Measurements from ENCODE around the gene HK1.
"Not testable (repeated sequence)": the region's sequence is repeated elsewhere in the genome, so short reads cannot be mapped to it uniquely, and the experiment has no call there.

Gene HK1

GRCh38 chr10:69246581-69247312, 31.5 kb upstream of the HK1 start:
- no peak for DNase-seq (ENCODE audit: low spot score in 2 of 2)
- ATAC-seq, result no peak
- no peaks in the 10 kb centered on the region for H3K36me3 Mint-ChIP-seq
- H3K4me3 Mint-ChIP-seq, result no peak overlapping the region
- H3K4me1 Mint-ChIP-seq, result no peaks in the 10 kb centered on the region
- H3K27ac Mint-ChIP-seq, result no peak overlapping the region
- H3K9me3 Mint-ChIP-seq, result no peaks in the 10 kb centered on the region

GRCh38 chr10:69247313-69247710, 31.0 kb upstream of the HK1 start:
- H3K4me3 Mint-ChIP-seq, result no peak overlapping the region
- no peak overlapping the region for H3K27ac Mint-ChIP-seq
- no peaks in the 10 kb centered on the region for H3K9me3 Mint-ChIP-seq
- ATAC-seq, result no peak
- H3K36me3 Mint-ChIP-seq, result no peaks in the 10 kb centered on the region
- DNase-seq (ENCODE audit: low spot score in 2 of 2), result no peak
- no peaks in the 10 kb centered on the region for H3K4me1 Mint-ChIP-seq

GRCh38 chr10:69248117-69248730, 30.1 kb upstream of the HK1 start:
- ATAC-seq (no peak), DNase-seq (ENCODE audit: low spot score in 2 of 2) (no peak)
- Mint-ChIP-seq H3K36me3 (no peaks in the 10 kb centered on the region), H3K4me3 (no peak overlapping the region), H3K27ac (no peak overlapping the region), H3K9me3 (no peaks in the 10 kb centered on the region), H3K4me1 (no peaks in the 10 kb centered on the region)

- H3K27ac Mint-ChIP-seq, result no peak overlapping the region
- H3K9me3 Mint-ChIP-seq, result no peaks in the 10 kb centered on the region
- ATAC-seq, result no peak
- H3K4me3 Mint-ChIP-seq, result no peak overlapping the region
- H3K36me3 Mint-ChIP-seq, result no peaks in the 10 kb centered on the region
- no peak for DNase-seq (ENCODE audit: low spot score in 2 of 2)
- no peaks in the 10 kb centered on the region for H3K4me1 Mint-ChIP-seq
Observed at GRCh38 chr10:69250041-69250440, 28.3 kb upstream of the HK1 start.

GRCh38 chr10:69251417-69251816, 26.9 kb upstream of the HK1 start:
- not testable (repeated sequence) for H3K4me1 Mint-ChIP-seq; ATAC-seq; DNase-seq (ENCODE audit: low spot score in 2 of 2); H3K9me3 Mint-ChIP-seq; H3K36me3 Mint-ChIP-seq; H3K27ac Mint-ChIP-seq; H3K4me3 Mint-ChIP-seq

GRCh38 chr10:69253171-69253570, 25.1 kb upstream of the HK1 start:
- DNase-seq (ENCODE audit: low spot score in 2 of 2) (no peak), ATAC-seq (no peak)
- no peaks in the 10 kb centered on the region for H3K36me3 Mint-ChIP-seq
- no peak overlapping the region for H3K27ac Mint-ChIP-seq
- H3K4me1 Mint-ChIP-seq, result no peaks in the 10 kb centered on the region
- no peak overlapping the region for H3K4me3 Mint-ChIP-seq
- H3K9me3 Mint-ChIP-seq, result no peaks in the 10 kb centered on the region

GRCh38 chr10:69254877-69255276, 23.4 kb upstream of the HK1 start:
- DNase-seq (ENCODE audit: low spot score in 2 of 2), result no peak
- Mint-ChIP-seq H3K9me3 (no peaks in the 10 kb centered on the region), H3K27ac (no peak overlapping the region), H3K36me3 (no peaks in the 10 kb centered on the region), H3K4me3 (no peak overlapping the region), H3K4me1 (no peaks in the 10 kb centered on the region)
- no peak for ATAC-seq

GRCh38 chr10:69259547-69260243, 18.6 kb upstream of the HK1 start:
- ATAC-seq (no peak), DNase-seq (ENCODE audit: low spot score in 2 of 2) (no peak)
- peaks cover 4% of the 10 kb centered on the region for H3K36me3 Mint-ChIP-seq
- no peaks in the 10 kb centered on the region for H3K9me3 Mint-ChIP-seq
- peaks cover 14% of the 10 kb centered on the region for H3K4me1 Mint-ChIP-seq
- no peak overlapping the region for H3K4me3 Mint-ChIP-seq
- H3K27ac Mint-ChIP-seq, result no peak overlapping the region

GRCh38 chr10:69261184-69261583, 17.1 kb upstream of the HK1 start:
- DNase-seq (ENCODE audit: low spot score in 2 of 2) (no peak), ATAC-seq (no peak)
- no peak overlapping the region for H3K4me3 Mint-ChIP-seq
- H3K9me3 Mint-ChIP-seq, result no peaks in the 10 kb centered on the region
- H3K36me3 Mint-ChIP-seq, result peaks cover 4% of the 10 kb centered on the region
- peaks cover 14% of the 10 kb centered on the region for H3K4me1 Mint-ChIP-seq
- H3K27ac Mint-ChIP-seq, result no peak overlapping the region

- H3K4me3 Mint-ChIP-seq, result peak overlapping the region; percentile 8
- ATAC-seq (peak; percentile 90), DNase-seq (ENCODE audit: low spot score in 2 of 2) (no peak)
- no peaks in the 10 kb centered on the region for H3K9me3 Mint-ChIP-seq
- peaks cover 14% of the 10 kb centered on the region for H3K4me1 Mint-ChIP-seq
- no peak overlapping the region for H3K27ac Mint-ChIP-seq
- peaks cover 4% of the 10 kb centered on the region for H3K36me3 Mint-ChIP-seq
Observed at GRCh38 chr10:69262292-69262751, 16.0 kb upstream of the HK1 start.

GRCh38 chr10:69265521-69265920, 12.8 kb upstream of the HK1 start:
- no peak overlapping the region for H3K4me3 Mint-ChIP-seq
- peaks cover 4% of the 10 kb centered on the region for H3K36me3 Mint-ChIP-seq
- DNase-seq (ENCODE audit: low spot score in 2 of 2) (no peak), ATAC-seq (no peak)
- H3K9me3 Mint-ChIP-seq, result no peaks in the 10 kb centered on the region
- no peak overlapping the region for H3K27ac Mint-ChIP-seq
- H3K4me1 Mint-ChIP-seq, result peaks cover 14% of the 10 kb centered on the region

- H3K36me3 Mint-ChIP-seq, result no peaks in the 10 kb centered on the region
- H3K27ac Mint-ChIP-seq, result no peak overlapping the region
- no peaks in the 10 kb centered on the region for H3K4me1 Mint-ChIP-seq
- DNase-seq (ENCODE audit: low spot score in 2 of 2), result no peak
- no peaks in the 10 kb centered on the region for H3K9me3 Mint-ChIP-seq
- no peak for ATAC-seq
- H3K4me3 Mint-ChIP-seq, result no peak overlapping the region
Observed at GRCh38 chr10:69268761-69269416, 9.4 kb upstream of the HK1 start.

- DNase-seq (ENCODE audit: low spot score in 2 of 2) (no peak), ATAC-seq (no peak)
- Mint-ChIP-seq H3K4me3 (no peak overlapping the region), H3K4me1 (no peaks in the 10 kb centered on the region), H3K27ac (no peak overlapping the region), H3K36me3 (no peaks in the 10 kb centered on the region), H3K9me3 (no peaks in the 10 kb centered on the region)
Observed at GRCh38 chr10:69269761-69270160, 8.5 kb upstream of the HK1 start.

- no peak for DNase-seq (ENCODE audit: low spot score in 2 of 2)
- ATAC-seq, result no peak
- no peaks in the 10 kb centered on the region for H3K9me3 Mint-ChIP-seq
Observed at GRCh38 chr10:69270990-69271389, 7.3 kb upstream of the HK1 start.

GRCh38 chr10:69272624-69273023, 5.7 kb upstream of the HK1 start:
- Mint-ChIP-seq H3K4me3 (no peak overlapping the region), H3K36me3 (no peaks in the 10 kb centered on the region), H3K9me3 (no peaks in the 10 kb centered on the region), H3K4me1 (no peaks in the 10 kb centered on the region), H3K27ac (no peak overlapping the region)
- ATAC-seq (no peak), DNase-seq (ENCODE audit: low spot score in 2 of 2) (no peak)

More at GRCh38 chr10:69270990-69271389, 7.3 kb upstream of the HK1 start:
- Mint-ChIP-seq H3K4me3 (no peak overlapping the region), H3K4me1 (no peaks in the 10 kb centered on the region), H3K36me3 (no peaks in the 10 kb centered on the region), H3K27ac (peak overlapping the region; percentile 13)
